ENCODE data around the gene CRIM1.

The CRIM1 gene

GRCh38 chr2:36351736-36352349 lies 3.7 kb upstream of the CRIM1 start:
- H3K27me3 ChIP-seq (ENCODE audit: control insufficient read depth in 5 of 5, insufficient read depth in 4 of 5, low read length in 5 of 5): no peaks in the 10 kb centered on the region
- H3K36me3 ChIP-seq (ENCODE audit: control insufficient read depth in 5 of 5, insufficient read depth in 5 of 5, low read length in 5 of 5): no peaks in the 10 kb centered on the region
- H3K9ac ChIP-seq (ENCODE audit: low read length in 5 of 5): no peak overlapping the region
- no peak overlapping the region for H3K27ac ChIP-seq (ENCODE audit: low read depth, low read length)
- peaks cover 0 to 35% (median 28%) of the 10 kb centered on the region in 5 donors for H3K4me1 ChIP-seq (ENCODE audit: control insufficient read depth in 5 of 5, insufficient read depth in 5 of 5, low read length in 5 of 5)
- no peak overlapping the region for H3K4me3 ChIP-seq (ENCODE audit: low read depth in 1 of 5, low read length in 5 of 5)
- H3K9me3 ChIP-seq (ENCODE audit: control insufficient read depth in 5 of 5, low read length in 5 of 5): no peaks in the 10 kb centered on the region

- H3K4me3 ChIP-seq (ENCODE audit: low read depth in 1 of 5, low read length in 5 of 5): no peak overlapping the region
- peaks cover 0 to 42% (median 27%) of the 10 kb centered on the region in 5 donors for H3K4me1 ChIP-seq (ENCODE audit: control insufficient read depth in 5 of 5, insufficient read depth in 5 of 5, low read length in 5 of 5)
- H3K36me3 ChIP-seq (ENCODE audit: control insufficient read depth in 5 of 5, insufficient read depth in 5 of 5, low read length in 5 of 5): no peaks in the 10 kb centered on the region
- no peak overlapping the region for H3K27ac ChIP-seq (ENCODE audit: low read depth, low read length)
- H3K9ac ChIP-seq (ENCODE audit: low read length in 5 of 5): no peak overlapping the region
- no peaks in the 10 kb centered on the region for H3K9me3 ChIP-seq (ENCODE audit: control insufficient read depth in 5 of 5, low read length in 5 of 5)
- H3K27me3 ChIP-seq (ENCODE audit: control insufficient read depth in 5 of 5, insufficient read depth in 4 of 5, low read length in 5 of 5): no peaks in the 10 kb centered on the region
These were observed 2.9 kb upstream of the CRIM1 start for GRCh38 chr2:36352701-36353100.

GRCh38 chr2:36354811-36355150 lies 797 bp upstream of the CRIM1 start:
- peak overlapping the region; percentile 81 for H3K27ac ChIP-seq (ENCODE audit: low read depth, low read length)
- H3K4me3 ChIP-seq (ENCODE audit: low read depth in 1 of 5, low read length in 5 of 5): peak overlapping the region; percentile 73 to 82 (median 78)
- H3K9me3 ChIP-seq (ENCODE audit: control insufficient read depth in 5 of 5, low read length in 5 of 5): no peaks in the 10 kb centered on the region
- H3K4me1 ChIP-seq (ENCODE audit: control insufficient read depth in 5 of 5, insufficient read depth in 5 of 5, low read length in 5 of 5): peaks cover 0 to 61% (median 45%) of the 10 kb centered on the region in 5 donors
- H3K27me3 ChIP-seq (ENCODE audit: control insufficient read depth in 5 of 5, insufficient read depth in 4 of 5, low read length in 5 of 5): no peaks in the 10 kb centered on the region
- H3K36me3 ChIP-seq (ENCODE audit: control insufficient read depth in 5 of 5, insufficient read depth in 5 of 5, low read length in 5 of 5): no peaks in the 10 kb centered on the region
- peak overlapping the region; percentile 0 to 75 (median 60) for H3K9ac ChIP-seq (ENCODE audit: low read length in 5 of 5)

GRCh38 chr2:36355890-36356297 lies 316 bp downstream of the CRIM1 start:
- Histone ChIP-seq H3K9me3 (ENCODE audit: control insufficient read depth in 5 of 5, low read length in 5 of 5) (no peaks in the 10 kb centered on the region), H3K27me3 (ENCODE audit: control insufficient read depth in 5 of 5, insufficient read depth in 4 of 5, low read length in 5 of 5) (no peaks in the 10 kb centered on the region), H3K4me1 (ENCODE audit: control insufficient read depth in 5 of 5, insufficient read depth in 5 of 5, low read length in 5 of 5) (peaks cover 0 to 72% (median 56%) of the 10 kb centered on the region in 5 donors), H3K36me3 (ENCODE audit: control insufficient read depth in 5 of 5, insufficient read depth in 5 of 5, low read length in 5 of 5) (no peaks in the 10 kb centered on the region), H3K27ac (ENCODE audit: low read depth, low read length) (peak overlapping the region; percentile 96), H3K9ac (ENCODE audit: low read length in 5 of 5) (peak overlapping the region in 4 of 5 donors; percentile 80 to 94 (median 82)), H3K4me3 (ENCODE audit: low read depth in 1 of 5, low read length in 5 of 5) (peak overlapping the region in 4 of 5 donors; percentile 86 to 99 (median 94))

- Histone ChIP-seq H3K27me3 (ENCODE audit: control insufficient read depth in 5 of 5, insufficient read depth in 4 of 5, low read length in 5 of 5) (no peaks in the 10 kb centered on the region), H3K9ac (ENCODE audit: low read length in 5 of 5) (peak overlapping the region in 4 of 5 donors; percentile 80 to 94 (median 82)), H3K4me1 (ENCODE audit: control insufficient read depth in 5 of 5, insufficient read depth in 5 of 5, low read length in 5 of 5) (peaks cover 0 to 78% (median 62%) of the 10 kb centered on the region in 5 donors), H3K27ac (ENCODE audit: low read depth, low read length) (peak overlapping the region; percentile 96), H3K4me3 (ENCODE audit: low read depth in 1 of 5, low read length in 5 of 5) (peak overlapping the region in 4 of 5 donors; percentile 86 to 99 (median 94)), H3K36me3 (ENCODE audit: control insufficient read depth in 5 of 5, insufficient read depth in 5 of 5, low read length in 5 of 5) (no peaks in the 10 kb centered on the region), H3K9me3 (ENCODE audit: control insufficient read depth in 5 of 5, low read length in 5 of 5) (no peaks in the 10 kb centered on the region)
These were observed 866 bp downstream of the CRIM1 start for GRCh38 chr2:36356298-36356989.

GRCh38 chr2:36356990-36357846 lies 1.6 kb downstream of the CRIM1 start:
- no peaks in the 10 kb centered on the region for H3K9me3 ChIP-seq (ENCODE audit: control insufficient read depth in 5 of 5, low read length in 5 of 5)
- H3K4me1 ChIP-seq (ENCODE audit: control insufficient read depth in 5 of 5, insufficient read depth in 5 of 5, low read length in 5 of 5): peaks cover 0 to 85% (median 70%) of the 10 kb centered on the region in 5 donors
- H3K27me3 ChIP-seq (ENCODE audit: control insufficient read depth in 5 of 5, insufficient read depth in 4 of 5, low read length in 5 of 5): no peaks in the 10 kb centered on the region
- H3K4me3 ChIP-seq (ENCODE audit: low read depth in 1 of 5, low read length in 5 of 5): peak overlapping the region; percentile 86 to 100 (median 95)
- H3K9ac ChIP-seq (ENCODE audit: low read length in 5 of 5): peak overlapping the region; percentile 80 to 94 (median 83)
- H3K36me3 ChIP-seq (ENCODE audit: control insufficient read depth in 5 of 5, insufficient read depth in 5 of 5, low read length in 5 of 5): no peaks in the 10 kb centered on the region
- H3K27ac ChIP-seq (ENCODE audit: low read depth, low read length): peak overlapping the region; percentile 96

- H3K4me3 ChIP-seq (ENCODE audit: low read depth in 1 of 5, low read length in 5 of 5): peak overlapping the region; percentile 86 to 100 (median 95)
- H3K27me3 ChIP-seq (ENCODE audit: control insufficient read depth in 5 of 5, insufficient read depth in 4 of 5, low read length in 5 of 5): no peaks in the 10 kb centered on the region
- H3K9ac ChIP-seq (ENCODE audit: low read length in 5 of 5): peak overlapping the region; percentile 80 to 94 (median 83)
- H3K9me3 ChIP-seq (ENCODE audit: control insufficient read depth in 5 of 5, low read length in 5 of 5): no peaks in the 10 kb centered on the region
- peak overlapping the region; percentile 96 for H3K27ac ChIP-seq (ENCODE audit: low read depth, low read length)
- peaks cover 0 to 87% (median 70%) of the 10 kb centered on the region in 5 donors for H3K4me1 ChIP-seq (ENCODE audit: control insufficient read depth in 5 of 5, insufficient read depth in 5 of 5, low read length in 5 of 5)
- H3K36me3 ChIP-seq (ENCODE audit: control insufficient read depth in 5 of 5, insufficient read depth in 5 of 5, low read length in 5 of 5): no peaks in the 10 kb centered on the region
These were observed 2.5 kb downstream of the CRIM1 start for GRCh38 chr2:36357847-36358659.

GRCh38 chr2:36359067-36359466 lies 3.5 kb downstream of the CRIM1 start:
- peak overlapping the region in 3 of 5 donors; percentile 45 to 94 (median 80) for H3K9ac ChIP-seq (ENCODE audit: low read length in 5 of 5)
- peak overlapping the region; percentile 86 to 100 (median 95) for H3K4me3 ChIP-seq (ENCODE audit: low read depth in 1 of 5, low read length in 5 of 5)
- no peaks in the 10 kb centered on the region for H3K36me3 ChIP-seq (ENCODE audit: control insufficient read depth in 5 of 5, insufficient read depth in 5 of 5, low read length in 5 of 5)
- H3K4me1 ChIP-seq (ENCODE audit: control insufficient read depth in 5 of 5, insufficient read depth in 5 of 5, low read length in 5 of 5): peaks cover 0 to 85% (median 71%) of the 10 kb centered on the region in 5 donors
- peak overlapping the region; percentile 96 for H3K27ac ChIP-seq (ENCODE audit: low read depth, low read length)
- no peaks in the 10 kb centered on the region for H3K9me3 ChIP-seq (ENCODE audit: control insufficient read depth in 5 of 5, low read length in 5 of 5)
- H3K27me3 ChIP-seq (ENCODE audit: control insufficient read depth in 5 of 5, insufficient read depth in 4 of 5, low read length in 5 of 5): no peaks in the 10 kb centered on the region

- no peaks in the 10 kb centered on the region for H3K27me3 ChIP-seq (ENCODE audit: control insufficient read depth in 5 of 5, insufficient read depth in 4 of 5, low read length in 5 of 5)
- H3K4me1 ChIP-seq (ENCODE audit: control insufficient read depth in 5 of 5, insufficient read depth in 5 of 5, low read length in 5 of 5): peaks cover 0 to 78% (median 70%) of the 10 kb centered on the region in 5 donors
- H3K4me3 ChIP-seq (ENCODE audit: low read depth in 1 of 5, low read length in 5 of 5): peak overlapping the region in 2 of 5 donors; percentile 1 to 99
- H3K9ac ChIP-seq (ENCODE audit: low read length in 5 of 5): no peak overlapping the region
- H3K9me3 ChIP-seq (ENCODE audit: control insufficient read depth in 5 of 5, low read length in 5 of 5): no peaks in the 10 kb centered on the region
- H3K36me3 ChIP-seq (ENCODE audit: control insufficient read depth in 5 of 5, insufficient read depth in 5 of 5, low read length in 5 of 5): no peaks in the 10 kb centered on the region
- peak overlapping the region; percentile 96 for H3K27ac ChIP-seq (ENCODE audit: low read depth, low read length)
These were observed 4.5 kb downstream of the CRIM1 start for GRCh38 chr2:36360063-36360462.

Data from subcutaneous abdominal adipose tissue (tissue), 5 donors.